Fibroblast of skin of back (primary cell): ENCODE data around the gene IGSF10.

ENCODE experiments used
- DNase-seq: peaks from one replicate; pipeline ENCODE4 v3.0.0-alpha.2; 2013

Gene IGSF10

DNA sequence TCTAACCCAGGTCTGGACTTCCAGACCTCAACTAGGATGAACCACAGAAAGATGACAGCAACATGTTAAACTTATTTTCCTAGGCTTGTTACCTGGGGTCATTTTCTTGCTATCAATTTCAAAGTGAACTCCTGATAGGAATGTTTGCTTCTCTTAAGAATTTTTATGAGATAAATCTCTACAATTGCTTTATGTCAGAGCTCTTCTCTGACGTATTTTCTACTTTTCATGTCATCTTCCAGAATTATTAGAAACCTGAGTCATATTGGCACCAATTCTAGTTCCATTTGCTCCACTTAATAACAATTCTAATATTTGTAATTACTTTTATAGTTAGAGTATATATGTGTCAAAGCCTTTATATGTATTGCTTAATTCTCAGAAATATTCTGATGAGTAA is 2.1 kb upstream of the IGSF10 start:
- no peak for DNase-seq

DNA sequence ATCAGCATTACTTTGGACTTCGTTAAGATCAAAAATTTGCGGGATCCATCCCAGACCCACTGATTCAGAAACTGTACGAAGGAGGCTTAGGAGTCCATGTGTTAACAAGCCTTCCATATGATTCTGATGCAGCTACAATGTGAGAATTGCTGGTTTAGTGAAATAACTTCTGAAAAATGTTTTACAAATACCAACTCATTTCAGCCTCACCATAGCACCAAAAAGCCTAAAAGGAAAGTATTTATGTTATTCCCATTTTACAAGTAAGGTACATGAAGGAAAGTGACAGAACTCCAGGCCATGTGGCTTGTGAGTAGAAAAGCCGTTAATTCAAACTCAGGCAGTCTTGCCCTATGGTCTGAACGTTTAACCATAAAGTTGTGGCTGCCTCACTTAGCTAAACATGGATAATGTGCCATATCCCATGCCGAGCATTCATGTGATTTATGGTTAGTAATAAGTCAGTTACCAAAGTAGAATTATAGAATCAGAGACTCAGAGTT is 1.5 kb upstream of the IGSF10 start:
- DNase-seq = no peak

DNA sequence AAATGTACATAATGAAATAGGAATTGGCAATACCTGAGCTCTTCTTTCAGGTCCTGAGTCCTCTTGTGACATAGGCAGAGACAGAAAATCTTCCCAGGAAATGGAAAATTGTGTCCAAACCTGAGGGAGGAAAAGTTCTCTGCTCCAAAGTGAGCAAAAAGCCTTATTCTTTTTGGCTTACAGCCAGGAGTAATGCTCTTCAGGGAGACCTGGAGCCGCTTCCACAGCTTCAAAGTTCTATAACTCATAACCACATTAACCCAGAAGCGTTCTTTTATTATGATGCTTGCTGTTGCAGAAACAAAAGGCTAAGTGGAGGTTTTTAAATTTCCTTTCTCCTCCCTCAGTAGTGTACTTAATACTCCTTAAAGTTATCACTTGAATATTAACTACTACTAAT is 633 bp downstream of the IGSF10 start:
- DNase-seq = peak; percentile 10

DNA sequence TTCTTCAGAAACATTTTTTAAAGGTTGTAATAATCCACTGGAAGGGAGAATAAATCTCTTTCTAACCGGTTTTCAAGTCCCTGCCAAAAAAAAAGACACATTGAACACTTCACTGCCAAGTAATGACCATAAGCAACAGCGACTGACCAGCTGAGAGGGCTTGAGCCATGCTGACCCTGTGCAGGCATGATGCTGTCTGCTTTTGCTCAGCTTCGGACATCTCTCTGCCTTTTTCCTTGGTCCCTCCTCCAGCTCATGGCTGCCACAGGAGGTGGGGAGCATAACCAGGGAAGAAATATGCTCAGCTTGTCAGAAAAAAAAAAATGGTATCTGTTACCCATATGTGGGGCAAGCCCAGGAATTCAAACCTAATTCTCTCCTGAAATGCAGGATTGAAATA is 1.5 kb downstream of the IGSF10 start:
- no peak for DNase-seq

DNA sequence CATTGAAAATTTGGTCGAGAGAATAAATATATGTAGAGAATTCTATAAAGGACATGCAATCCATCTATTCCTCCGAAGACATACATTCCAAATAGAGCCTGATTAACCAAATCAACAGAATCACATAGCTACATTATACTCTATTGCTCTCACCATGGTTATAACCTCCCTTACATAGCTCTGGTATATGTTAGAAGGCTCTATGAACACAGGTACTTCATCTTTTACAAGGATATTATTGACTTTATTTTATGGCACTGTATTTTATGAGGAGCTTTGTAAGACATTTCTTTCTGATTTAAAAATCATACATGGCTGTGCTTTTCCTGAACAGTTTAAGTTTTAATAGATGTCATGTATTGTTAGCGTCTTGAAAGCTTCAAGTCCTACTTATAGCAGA is 4.8 kb downstream of the IGSF10 start:
- no peak for DNase-seq

DNA sequence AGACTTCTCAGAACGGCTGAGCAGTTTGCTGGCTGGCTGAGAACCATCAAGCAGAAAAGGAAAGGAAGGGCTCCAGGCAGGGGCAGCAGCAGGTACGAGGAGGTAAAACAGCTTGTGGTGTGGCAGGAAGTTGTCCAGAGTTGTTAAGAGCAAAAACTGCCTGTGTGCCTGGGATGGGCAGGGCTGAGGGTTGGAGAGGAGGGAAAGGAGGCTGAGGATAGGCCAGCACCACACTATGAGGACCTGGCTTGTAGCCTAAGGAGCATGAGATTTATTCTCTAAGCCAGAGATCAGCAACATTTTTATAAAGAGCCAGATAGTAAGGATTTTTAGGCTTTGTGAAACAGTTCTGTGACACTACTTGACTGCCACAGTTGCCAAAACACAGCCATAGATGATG is 8.0 kb downstream of the IGSF10 start:
- no peak for DNase-seq

DNA sequence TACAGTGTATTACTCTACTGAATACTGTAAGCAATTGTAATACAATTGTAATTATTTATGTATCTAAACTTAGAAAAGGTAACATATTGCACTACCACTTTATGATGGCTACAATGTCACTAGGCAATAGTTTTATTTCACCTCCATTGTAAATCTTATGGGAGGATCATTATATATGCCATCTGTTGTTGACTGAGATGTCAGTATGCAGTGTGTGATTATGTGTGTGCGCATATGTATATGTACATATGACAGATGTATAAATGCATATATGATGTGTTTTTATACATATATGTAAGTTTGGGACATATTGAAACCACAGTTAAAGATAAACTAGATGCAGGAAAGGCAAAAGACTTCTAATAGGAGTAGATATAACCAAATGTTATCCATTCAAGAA is 8.5 kb downstream of the IGSF10 start:
- DNase-seq = no peak

DNA sequence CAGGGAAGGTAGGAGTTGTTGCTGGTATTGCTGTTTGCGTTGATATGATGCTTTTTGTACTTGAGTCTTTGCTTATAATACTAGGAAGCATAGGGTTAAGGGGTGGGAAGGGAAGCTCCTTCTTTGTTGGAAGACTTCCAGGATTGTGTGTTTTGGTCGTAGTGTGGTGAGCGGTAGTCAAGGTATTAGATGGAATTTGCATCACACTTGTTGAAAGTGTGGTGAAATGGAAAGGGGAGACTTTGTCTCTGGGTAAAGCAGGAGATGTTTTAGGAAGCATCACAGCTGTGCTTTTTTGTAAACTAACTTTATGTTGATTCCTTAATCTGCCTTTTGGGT is 14.9 kb downstream of the IGSF10 start:
- DNase-seq = no peak

DNA sequence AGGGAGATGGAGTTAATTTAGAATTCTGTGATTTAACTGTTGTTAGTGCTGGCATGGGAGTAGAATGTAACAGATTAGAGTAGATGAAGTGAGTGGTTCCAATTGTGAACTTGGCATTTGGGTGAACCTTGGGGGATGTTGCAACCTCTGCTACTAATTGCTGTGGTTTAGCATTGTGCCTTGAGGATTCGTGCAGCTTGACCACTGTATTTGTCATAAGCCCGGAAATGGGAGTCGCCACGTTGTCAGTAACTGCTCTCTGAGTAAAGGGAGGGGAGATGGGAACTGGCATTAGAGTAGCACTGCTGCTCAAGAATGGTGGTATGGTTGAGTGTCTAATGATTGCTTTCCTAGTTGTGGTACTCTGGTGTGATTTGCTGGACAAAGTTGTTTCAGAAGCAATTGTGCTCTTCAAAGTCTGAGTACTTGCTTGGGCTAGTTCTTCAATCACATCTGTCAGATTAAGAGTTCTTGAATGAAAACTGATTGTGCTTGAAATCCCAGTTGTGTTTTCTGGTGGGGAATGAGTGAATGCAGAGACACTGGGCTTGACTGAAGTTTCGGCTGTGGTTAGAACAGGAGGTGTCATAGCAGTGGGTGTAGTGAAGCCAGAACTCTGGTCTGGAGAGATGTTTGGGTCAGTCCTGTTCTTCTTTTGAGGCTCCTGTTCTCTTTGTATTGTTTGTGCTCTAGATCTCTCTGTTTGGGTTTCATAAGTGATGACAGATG is 15.4 kb downstream of the IGSF10 start:
- DNase-seq = peak; percentile 72

DNA sequence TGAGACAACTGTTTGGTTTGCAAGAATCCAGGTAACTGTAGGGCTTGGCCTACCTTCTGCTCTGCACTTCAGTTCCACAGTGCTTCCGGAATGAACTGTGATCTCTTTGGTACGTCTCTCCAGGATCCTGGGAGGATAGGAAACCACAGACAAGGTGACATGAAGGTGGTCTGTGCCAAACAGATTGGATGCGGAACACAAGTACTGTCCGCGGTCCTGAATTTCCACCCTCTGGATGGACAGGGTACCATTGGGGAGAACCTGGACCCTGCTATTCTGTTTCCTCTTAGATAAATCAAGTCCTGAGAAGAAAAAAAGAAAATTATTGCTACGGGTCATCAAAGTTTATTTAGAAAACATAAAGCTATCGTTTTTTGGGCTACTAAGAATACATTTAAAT is 17.3 kb downstream of the IGSF10 start:
- peak; percentile 24 for DNase-seq

DNA sequence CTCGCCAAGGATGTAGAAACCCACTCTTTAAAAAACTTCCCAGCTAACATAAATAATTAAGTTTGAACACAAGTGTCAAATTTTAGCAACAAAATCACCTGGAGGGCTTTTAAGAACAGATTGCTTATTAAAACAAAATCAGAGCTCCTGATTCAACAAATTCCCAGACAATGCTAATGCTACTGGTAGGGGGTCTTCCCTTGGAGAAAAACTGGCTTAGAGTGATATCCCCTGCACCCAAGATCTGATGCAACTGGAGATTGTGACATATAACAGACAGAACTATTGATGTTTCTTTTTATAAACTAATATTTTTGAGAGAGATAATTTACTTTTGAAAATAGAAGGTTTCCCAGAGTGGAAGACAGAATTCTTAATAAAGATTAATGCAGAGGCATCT is 19.9 kb downstream of the IGSF10 start:
- no peak for DNase-seq

DNA sequence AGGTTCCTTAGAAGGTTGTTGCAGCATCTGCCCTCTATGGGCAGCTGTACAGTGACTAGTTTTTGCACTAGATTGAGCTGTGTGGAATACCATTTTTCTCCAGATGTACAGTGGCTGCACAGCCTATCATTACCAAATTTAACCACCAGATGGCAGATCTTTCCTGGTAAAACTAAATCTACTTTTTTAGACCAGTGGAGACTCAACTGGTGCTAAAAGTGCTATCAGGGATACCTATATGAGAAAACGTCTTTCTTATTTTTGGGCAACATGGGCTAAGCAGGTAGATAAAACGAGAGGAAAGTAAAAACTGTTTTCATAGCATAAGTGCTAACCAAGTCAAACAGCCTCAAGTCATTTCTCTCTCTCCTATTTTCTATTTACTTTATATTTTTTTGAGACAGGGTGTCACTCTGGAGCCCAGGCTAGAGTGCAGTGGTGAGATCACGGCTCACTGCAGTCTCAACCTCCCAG is 21.2 kb downstream of the IGSF10 start:
- DNase-seq = peak; percentile 65

DNA sequence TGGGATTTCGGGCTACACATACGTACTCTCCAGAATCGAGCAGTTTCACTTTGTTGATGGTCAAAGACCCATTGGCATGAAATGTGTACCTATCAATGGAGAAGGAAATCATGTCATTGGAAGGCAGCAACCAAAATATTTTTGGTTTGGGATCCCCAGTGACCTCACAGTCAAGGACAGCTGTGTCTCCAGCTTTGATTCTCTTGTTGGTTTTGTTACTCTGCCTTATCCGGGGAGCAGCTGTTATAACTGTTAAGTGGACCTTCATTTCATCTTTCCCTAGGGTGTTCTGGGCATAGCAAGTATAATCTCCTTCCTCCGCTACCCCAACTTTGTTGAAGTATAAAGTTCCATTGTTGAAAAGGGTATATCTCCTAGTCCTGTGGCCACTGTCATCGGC is 23.0 kb downstream of the IGSF10 start:
- DNase-seq = no peak

DNA sequence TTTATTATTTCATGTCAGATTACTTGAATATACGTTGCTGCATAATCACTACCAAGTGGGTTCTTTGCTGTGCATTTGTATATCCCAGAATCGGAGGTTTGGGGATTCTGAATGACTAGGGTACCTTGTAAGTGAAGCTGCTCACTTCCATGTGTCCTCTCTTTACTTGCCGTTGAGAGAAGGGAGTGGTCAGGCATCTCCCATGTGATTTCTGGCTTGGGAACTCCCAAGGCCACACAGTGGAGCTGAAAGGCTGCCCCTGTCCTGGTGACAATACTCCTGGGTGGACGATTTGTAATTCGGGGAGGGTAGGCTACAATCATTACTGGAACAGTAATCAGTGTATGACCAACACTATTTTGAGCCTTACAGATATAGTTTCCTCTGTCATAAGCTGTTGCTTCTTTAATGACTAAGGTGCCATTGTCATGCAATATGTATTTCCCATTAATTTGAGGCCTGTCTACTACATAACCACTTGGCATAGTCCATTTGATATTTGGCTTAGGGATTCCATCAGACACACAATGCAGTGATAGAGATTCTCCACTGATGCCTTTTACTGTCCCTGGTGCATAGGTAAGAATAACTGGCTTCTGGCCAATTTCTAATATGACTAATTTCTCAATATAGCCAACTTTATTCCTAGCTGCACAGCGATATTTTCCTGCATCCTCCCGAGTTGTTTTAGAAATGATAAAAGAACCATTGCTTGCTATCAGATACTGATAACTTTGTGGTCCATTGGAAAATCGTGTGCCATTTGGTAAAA is 24.0 kb downstream of the IGSF10 start:
- peak; percentile 45 for DNase-seq

DNA sequence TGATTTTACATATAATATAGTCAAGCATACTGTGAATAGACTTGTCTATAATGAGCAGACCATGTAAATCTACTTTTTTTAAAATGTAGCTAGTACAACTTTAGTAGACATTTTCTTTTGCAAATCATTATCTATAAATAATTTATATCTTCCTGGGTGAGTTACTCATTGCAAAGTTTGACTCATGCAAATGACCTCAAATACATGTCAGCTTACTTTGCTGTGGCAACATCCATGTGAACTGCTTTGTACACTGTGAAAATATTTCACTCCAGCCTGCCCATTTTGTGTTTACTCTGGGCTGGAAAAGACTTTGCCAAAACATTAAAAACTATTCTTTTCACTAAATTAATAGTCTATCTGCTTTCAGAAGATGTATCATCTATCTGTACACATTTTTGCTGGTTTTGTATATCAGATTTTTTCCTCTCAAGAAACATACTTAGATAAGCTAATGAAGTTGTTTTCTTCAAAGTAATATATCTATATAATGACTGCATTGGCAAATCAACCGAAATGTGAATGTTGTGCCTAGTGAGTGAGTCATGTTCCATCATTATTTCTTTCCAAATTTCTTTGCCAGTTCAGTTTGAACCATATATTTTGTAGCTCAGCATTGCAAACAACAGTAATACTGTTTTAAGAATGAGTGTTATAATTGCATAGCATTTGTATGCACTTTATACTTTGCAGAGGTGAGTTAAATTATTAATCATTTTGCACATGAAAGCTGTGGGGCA is 26.5 kb downstream of the IGSF10 start:
- DNase-seq = peak; percentile 91

DNA sequence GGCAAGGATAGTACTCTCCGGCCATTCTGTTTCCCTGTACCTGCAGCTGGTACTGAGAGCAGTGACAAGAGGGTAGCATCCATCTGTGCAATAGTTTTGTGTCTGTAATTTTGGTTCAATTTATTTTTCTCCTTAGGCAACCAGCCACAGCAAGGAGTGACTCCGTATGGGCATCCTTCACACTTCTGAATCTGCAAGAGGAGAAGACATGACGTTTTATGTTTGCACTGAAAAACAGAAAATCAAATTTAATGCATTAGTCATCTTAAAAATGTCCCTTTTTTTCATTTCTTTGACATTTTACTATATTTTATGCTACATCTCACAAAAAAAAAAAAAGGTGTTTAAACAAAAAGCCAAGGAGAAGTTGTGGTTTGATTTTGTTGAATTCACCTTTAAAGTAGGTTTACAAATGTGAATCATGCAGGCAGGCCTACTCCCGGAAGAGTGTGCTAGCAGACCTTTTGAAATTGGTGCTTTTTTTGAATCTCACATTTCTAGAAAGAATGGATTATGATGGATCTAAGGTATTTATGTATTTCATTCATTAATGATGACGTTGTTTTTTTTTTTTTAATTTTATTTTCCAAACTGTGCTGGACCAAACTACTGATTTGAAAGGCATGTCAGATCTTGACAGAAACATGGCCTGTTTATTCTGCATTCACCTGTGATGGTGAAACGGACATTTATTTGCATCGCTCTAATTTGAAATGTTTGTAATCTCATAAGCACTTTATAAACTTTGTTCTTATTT is 28.1 kb downstream of the IGSF10 start:
- DNase-seq = no peak

DNA sequence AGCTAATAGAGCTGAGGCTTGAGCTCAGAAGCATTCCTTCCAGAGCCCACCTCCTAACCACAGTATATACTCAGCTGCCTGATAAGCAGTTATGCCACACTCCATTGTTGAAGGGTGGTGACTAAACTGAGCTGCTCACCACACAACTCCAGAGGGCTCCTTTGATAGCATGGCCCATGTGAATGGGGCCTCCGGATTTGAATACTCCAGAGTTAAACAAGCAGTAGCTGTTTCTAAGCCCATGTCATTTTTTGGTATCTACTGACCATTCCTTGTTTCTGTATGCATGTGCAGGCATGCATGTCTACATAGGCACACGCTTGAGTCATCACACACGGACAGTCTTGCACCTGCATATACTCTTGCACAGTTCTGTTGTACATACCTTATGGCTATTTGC is 28.9 kb downstream of the IGSF10 start:
- peak; percentile 51 for DNase-seq

DNA sequence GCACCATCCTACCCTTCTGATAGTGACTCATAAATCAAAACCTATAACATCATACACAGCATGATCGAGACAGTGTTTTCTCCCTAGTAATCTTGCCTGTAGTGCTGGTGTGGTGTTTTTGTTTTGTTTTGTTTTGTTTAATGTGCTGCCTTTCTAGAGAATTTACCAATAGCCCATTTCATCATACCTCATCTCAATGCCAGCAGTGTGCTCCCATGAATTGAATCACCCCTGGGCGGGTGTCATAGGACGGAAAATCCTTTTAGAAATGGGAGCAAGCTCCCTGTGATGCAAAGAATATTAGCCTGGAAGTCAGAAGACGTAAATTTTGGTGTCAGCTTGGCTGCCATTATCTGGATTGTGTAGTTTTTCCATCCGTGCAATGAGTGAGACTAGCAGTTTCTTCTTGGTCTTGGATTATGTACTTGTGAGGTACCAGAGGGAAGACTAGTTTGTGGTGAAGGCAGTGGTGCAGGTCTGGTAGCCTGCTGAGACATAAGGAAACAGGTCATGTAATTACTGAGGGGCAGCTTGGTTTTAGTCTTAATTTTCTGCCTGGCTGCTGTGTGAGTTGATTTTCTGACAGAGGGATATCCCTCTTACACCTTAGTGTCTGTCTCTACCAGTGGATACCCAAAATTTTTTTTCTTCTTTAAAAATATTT is 29.9 kb downstream of the IGSF10 start:
- no peak for DNase-seq

DNA sequence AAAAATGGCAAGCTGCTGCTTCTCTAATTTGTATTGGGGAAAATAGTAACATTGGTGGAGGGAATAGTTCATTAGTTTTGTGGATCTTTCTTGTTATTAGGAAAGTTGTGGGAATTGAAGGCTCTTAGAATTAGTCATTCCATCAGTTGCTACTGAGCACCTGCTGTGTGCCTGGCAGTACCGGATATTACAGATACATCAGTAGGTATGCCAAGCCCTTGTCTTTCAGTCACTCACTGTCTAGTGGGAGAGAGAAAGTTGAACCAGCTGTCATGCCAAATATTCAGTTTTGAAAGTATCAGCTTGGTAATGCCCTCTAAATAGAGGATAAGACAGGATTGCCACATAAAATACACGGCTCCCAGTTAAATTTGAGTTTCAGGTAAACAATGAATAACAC is 32.5 kb downstream of the IGSF10 start:
- no peak for DNase-seq

DNA sequence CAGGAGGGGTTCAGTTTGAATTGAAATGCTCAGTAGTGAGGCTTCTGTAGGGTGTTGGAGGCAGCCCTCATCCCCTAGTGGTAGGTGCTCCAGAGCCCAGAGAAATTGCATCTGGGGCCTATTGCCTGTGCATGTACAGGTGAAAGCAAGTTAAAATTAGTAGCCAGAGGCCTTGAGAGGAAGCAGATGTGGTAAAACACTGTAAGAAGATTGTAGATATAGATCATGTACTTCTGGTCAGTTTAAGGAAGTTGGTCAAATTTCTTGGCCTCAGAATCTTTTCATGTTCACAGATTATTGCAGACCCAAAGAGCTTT is 34.6 kb downstream of the IGSF10 start:
- no peak for DNase-seq

DNA sequence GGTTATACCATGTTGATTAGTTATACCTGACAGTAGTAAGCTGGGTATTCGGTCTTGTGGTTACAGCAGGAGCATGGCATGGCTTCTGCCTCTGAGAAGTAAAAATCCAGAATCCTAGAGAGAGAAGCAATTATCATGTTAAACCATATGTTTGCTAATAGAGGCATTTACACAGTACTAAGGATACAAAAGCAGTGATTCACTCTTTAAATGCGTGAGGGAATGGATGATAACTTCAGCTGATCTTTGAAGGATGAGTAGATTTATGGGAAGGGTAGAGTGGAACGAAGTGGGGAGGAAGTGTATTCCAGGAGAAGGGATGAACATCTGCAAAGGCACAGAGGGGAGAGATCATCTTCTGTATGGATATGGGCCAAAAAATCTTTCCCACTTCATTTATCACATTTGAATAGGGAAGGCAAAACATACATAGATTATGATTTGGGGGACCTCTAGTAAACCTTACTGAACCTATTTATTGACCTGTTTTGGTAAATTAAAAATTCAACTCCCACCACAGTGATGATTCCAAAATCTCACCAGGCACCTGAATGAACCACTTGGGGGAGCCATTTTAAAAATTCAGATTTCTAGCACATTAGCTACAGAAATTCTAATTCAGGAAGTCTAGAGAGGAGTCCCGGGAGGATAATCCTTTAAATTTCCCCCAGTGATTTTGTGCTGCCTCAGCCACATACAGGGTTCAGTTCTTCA is 35.1 kb downstream of the IGSF10 start:
- DNase-seq = no peak

DNA sequence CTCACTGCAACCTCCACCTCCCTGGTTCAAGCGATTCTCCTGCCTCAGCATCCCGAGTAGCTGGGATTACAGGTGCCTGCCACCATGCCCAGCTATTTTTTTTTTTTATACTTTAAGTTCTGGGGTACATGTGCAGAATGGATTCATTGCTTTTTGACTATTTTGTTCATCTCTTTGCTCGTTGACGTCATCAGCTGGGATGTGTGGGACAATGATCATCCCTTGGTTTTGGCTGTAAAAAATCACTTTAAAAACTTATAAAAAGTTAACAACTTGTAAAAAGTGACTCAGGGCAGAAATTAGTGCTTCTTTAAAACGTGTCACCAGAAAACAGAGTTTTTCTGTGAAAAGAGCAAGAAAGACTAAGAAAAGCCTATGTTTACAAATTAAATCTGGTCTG is 37.8 kb downstream of the IGSF10 start:
- DNase-seq = no peak
